Cardiac muscle cell (in vitro differentiated cells and primary cell): ENCODE data around the gene NDUFAF3. TPM values are rescaled to one million over a fixed set of nuclear protein-coding genes. Genes with fewer than 3 reads are reported as not detected.

ENCODE experiments used
- DNase-seq, 2 donors: peaks; one replicate each; pipeline versions ENCODE4 v3.0.0 to v3.0.0-alpha.2; 2010 to 2017; ENCODE audit warnings: low read depth in 1 of 2, low spot score in 1 of 2
- H3K27ac ChIP-seq: fragments of 200-600 bp; sonication (generic); 2 replicates; pipeline ENCODE4 v1.5.1; 2016
- H3K27me3 ChIP-seq: fragments of 200-600 bp; sonication (generic); 2 replicates; pipeline ENCODE4 v1.6.0; 2016; ENCODE audit warnings: control low read depth
- H3K36me3 ChIP-seq: fragments of 200-600 bp; sonication (generic); 2 replicates; pipeline ENCODE4 v1.5.1; 2016; ENCODE audit warnings: control low read depth
- H3K4me1 ChIP-seq: fragments of 200-600 bp; sonication (generic); 2 replicates; pipeline ENCODE4 v1.8.1; 2017; ENCODE audit warnings: low read depth, mild to moderate bottlenecking, mixed run types
- H3K4me3 ChIP-seq: fragments of 200-600 bp; sonication (generic); 2 replicates; pipeline ENCODE4 v1.5.1; 2016; ENCODE audit warnings: mild to moderate bottlenecking
- H3K9me3 ChIP-seq: fragments of 200-600 bp; sonication (generic); 2 replicates; pipeline ENCODE4 v1.5.1; 2017; ENCODE audit warnings: low read depth, mild to moderate bottlenecking, control low read depth
- CTCF ChIP-seq: IDR thresholded peaks from 2 replicates; pipeline ENCODE4 v1.5.1; 2012; ENCODE audit warnings: low read depth, mild to moderate bottlenecking, low read length
- polyA plus RNA-seq: library from polyadenylated mRNA; unstranded; fragments of >200 nt; fragmentation: Nextera tagmentation; extraction: Ambion mirVana; gene quantifications from 2 replicates; pipeline ENCODE4 v1.2.1, GENCODE V29; 2016
- total RNA-seq: library from RNA; depleted of rRNA; stranded (reverse); fragments of >200 nt; gene quantifications from 2 replicates; pipeline ENCODE4 v1.2.3, GENCODE V29; 2016

The NDUFAF3 gene
- total and polyA plus RNA-seq, 2 experiments from 2014 or later, result 217 to 280 TPM

GRCh38 chr3:48997102-48997635, 24.8 kb upstream of the NDUFAF3 start:
- TF ChIP-seq CTCF, result no peak
- Histone ChIP-seq H3K9me3 (no peaks in the 10 kb centered on the region), H3K4me3 (no peak overlapping the region), H3K4me1 (no peaks in the 10 kb centered on the region), H3K36me3 (peaks cover 3% of the 10 kb centered on the region), H3K27ac (no peak overlapping the region), H3K27me3 (no peaks in the 10 kb centered on the region)
- no peak for DNase-seq

DNA sequence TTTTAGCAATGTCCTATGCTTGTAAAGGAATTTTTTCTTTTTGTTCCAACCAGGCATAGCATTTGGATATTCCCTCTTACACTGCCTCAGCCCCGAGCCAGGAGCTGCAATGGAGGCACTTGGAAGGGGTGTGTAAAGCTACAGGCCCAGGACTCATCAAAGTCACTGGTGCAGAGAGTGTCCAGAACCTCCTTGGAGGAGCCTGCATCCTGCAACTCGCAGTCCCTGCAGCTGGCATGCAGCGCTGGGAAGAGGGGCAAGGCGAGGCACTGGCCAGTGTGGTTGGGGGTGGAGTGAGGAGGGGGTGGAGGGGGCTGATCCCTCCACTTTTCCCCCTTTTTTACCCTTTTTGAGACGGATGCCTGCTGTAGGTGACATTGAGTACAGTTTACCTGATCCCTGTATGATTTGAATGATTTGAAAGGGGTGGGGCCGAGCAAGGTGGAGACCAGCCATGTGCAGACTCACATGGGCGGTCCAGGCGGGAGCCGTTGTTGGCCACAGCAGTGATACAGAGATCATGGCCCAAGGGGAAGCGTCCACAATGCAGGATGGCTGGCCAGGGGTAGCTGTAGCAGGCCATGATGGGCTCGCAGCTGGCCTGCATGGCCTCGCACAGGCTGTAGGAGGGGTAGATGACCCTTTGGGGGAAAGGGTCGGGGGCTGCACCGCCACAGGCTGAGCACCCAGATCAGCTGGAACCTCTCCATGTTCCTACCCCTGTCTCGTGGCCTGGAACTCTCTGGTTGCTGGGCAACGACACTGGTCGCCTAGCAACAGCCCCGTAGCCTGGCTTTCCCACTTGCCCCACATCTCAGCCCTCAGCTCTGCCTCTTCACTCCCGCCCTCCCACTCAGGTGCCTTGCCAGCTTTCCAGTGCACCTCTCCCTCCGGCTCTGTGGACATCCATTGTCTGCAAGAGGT, 23.9 kb upstream of the NDUFAF3 start:
- peaks cover 3% of the 10 kb centered on the region for H3K36me3 ChIP-seq
- DNase-seq, result no peak
- no peaks in the 10 kb centered on the region for H3K27me3 ChIP-seq
- TF ChIP-seq CTCF, result no peak
- H3K9me3 ChIP-seq, result no peaks in the 10 kb centered on the region
- no peak overlapping the region for H3K27ac ChIP-seq
- no peak overlapping the region for H3K4me3 ChIP-seq
- H3K4me1 ChIP-seq, result no peaks in the 10 kb centered on the region

GRCh38 chr3:48999085-48999858, 22.6 kb upstream of the NDUFAF3 start:
- no peaks in the 10 kb centered on the region for H3K9me3 ChIP-seq
- no peak for TF ChIP-seq CTCF
- no peaks in the 10 kb centered on the region for H3K4me1 ChIP-seq
- peaks cover 3% of the 10 kb centered on the region for H3K36me3 ChIP-seq
- H3K27ac ChIP-seq, result no peak overlapping the region
- H3K27me3 ChIP-seq, result no peaks in the 10 kb centered on the region
- no peak for DNase-seq
- no peak overlapping the region for H3K4me3 ChIP-seq

GRCh38 chr3:49001155-49001554, 20.8 kb upstream of the NDUFAF3 start:
- no peaks in the 10 kb centered on the region for H3K4me1 ChIP-seq
- H3K27me3 ChIP-seq, result no peaks in the 10 kb centered on the region
- H3K4me3 ChIP-seq, result no peak overlapping the region
- DNase-seq, result no peak
- no peak overlapping the region for H3K27ac ChIP-seq
- TF ChIP-seq CTCF, result no peak
- peaks cover 3% of the 10 kb centered on the region for H3K36me3 ChIP-seq
- H3K9me3 ChIP-seq, result no peaks in the 10 kb centered on the region

DNA sequence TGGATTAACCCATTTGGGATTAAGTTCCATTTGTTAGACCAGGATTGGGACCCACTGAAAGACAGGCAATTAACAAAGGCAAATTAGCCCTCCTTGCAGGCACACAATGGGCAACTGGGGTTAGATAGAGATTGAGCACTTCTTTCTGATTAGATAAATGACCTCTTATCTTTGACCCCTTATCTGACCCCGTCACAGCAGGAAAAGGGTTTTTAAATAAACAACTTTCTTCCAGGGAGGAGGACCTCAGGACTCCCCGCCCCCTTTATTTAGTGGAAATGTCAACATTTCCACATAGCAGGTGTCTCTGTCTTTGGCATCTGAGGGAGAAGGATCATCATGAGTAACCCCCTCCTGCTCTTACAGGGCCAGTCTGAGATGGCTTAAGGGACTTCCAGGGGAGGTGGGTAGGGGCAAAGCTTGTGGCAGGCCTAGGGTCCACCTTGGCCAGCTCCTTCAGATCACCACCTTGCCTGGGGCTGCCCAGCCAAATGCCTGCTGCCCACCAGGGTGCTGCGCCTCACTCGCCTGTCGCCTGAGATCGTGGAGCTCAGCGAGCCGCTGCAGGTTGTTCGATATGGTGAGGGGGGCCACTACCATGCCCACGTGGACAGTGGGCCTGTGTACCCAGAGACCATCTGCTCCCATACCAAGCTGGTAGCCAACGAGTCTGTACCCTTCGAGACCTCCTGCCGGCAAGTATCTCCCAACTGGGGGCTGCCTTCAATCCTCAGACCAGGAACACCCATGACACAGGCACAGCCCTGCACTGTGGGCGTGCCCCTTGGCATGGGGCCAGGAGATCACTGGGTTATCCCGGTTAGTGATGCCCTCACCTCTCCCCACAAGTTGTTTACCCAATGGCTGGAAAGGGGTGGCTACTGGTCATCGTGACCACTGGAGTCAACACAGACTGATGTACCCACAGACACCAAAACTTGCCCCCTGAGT, 17.3 kb upstream of the NDUFAF3 start:
- no peak for TF ChIP-seq CTCF
- no peak overlapping the region for H3K4me3 ChIP-seq
- H3K27me3 ChIP-seq, result no peaks in the 10 kb centered on the region
- no peak overlapping the region for H3K27ac ChIP-seq
- H3K4me1 ChIP-seq, result no peaks in the 10 kb centered on the region
- DNase-seq, result no peak
- H3K9me3 ChIP-seq, result no peaks in the 10 kb centered on the region
- H3K36me3 ChIP-seq, result no peaks in the 10 kb centered on the region
